A673 (cell line): ENCODE data around the gene TBC1D22A. TPM values are rescaled to one million over a fixed set of nuclear protein-coding genes. Genes with fewer than 3 reads are reported as not detected.

Experiments
- BruUV-seq: library from RNA; stranded (reverse); fragments of 400-500 nt; replicated peaks from 2 replicates; lab custom pipeline; 2021; lab: Mats Ljungman, UMichigan
- CTCF ChIA-PET: fragments of 300-600 bp; sonication (Branson Sonifier 250); formaldehyde crosslinking; loops from one replicate; lab custom pipeline; 2022; ENCODE audit warnings: antibody characterized with exemption; lab: Charles Lee
- POLR2A ChIA-PET: fragments of 300-600 bp; sonication (Branson Sonifier 250); formaldehyde crosslinking; loops from one replicate; lab custom pipeline; 2022; ENCODE audit warnings: antibody characterized with exemption; ENCODE audit not compliant: low non-redundant PET; lab: Charles Lee
- DNase-seq: peaks from one replicate; pipeline ENCODE4 v3.0.0-alpha.2; 2015; ENCODE audit warnings: low spot score
- H3K27ac ChIP-seq: fragments of 200-600 bp; sonication (generic); 2 replicates; pipeline ENCODE4 v1.5.1; 2016; ENCODE audit warnings: mixed run types, low read depth, mild to moderate bottlenecking, mixed read lengths, antibody characterized with exemption, low read length; ENCODE audit not compliant: poor library complexity, severe bottlenecking
- H3K27me3 ChIP-seq: fragments of 200-600 bp; sonication (generic); replicated peaks from 2 replicates; pipeline ENCODE4 v1.6.1; 2017; ENCODE audit warnings: mixed run types, low read depth, mild to moderate bottlenecking, mixed read lengths, antibody characterized with exemption, low read length; ENCODE audit not compliant: insufficient read depth, poor library complexity
- H3K36me3 ChIP-seq: fragments of 200-600 bp; sonication (generic); 2 replicates; pipeline ENCODE4 v1.6.1; 2016; ENCODE audit warnings: mixed run types, mild to moderate bottlenecking, mixed read lengths, antibody characterized with exemption, low read length; ENCODE audit not compliant: insufficient read depth, poor library complexity, severe bottlenecking
- H3K4me1 ChIP-seq: fragments of 200-600 bp; sonication (generic); 2 replicates; pipeline ENCODE4 v1.6.1; 2017; ENCODE audit warnings: mixed run types, mild to moderate bottlenecking, mixed read lengths, antibody characterized with exemption, low read length; ENCODE audit not compliant: insufficient read depth, poor library complexity, severe bottlenecking
- H3K4me3 ChIP-seq: fragments of 200-600 bp; sonication (generic); 2 replicates; pipeline ENCODE4 v1.5.1; 2016; ENCODE audit warnings: low read depth, mixed run types, mild to moderate bottlenecking, mixed read lengths, low read length; ENCODE audit not compliant: poor library complexity, severe bottlenecking
- H3K9me3 ChIP-seq: fragments of 200-600 bp; sonication (generic); 2 replicates; pipeline ENCODE4 v1.6.1; 2016; ENCODE audit warnings: mixed run types, low read depth, mild to moderate bottlenecking, mixed read lengths, antibody characterized with exemption, low read length; ENCODE audit not compliant: poor library complexity, severe bottlenecking
- CTCF ChIP-seq: fragments of 300-800, 200-600 bp; sonication (generic); conservative IDR thresholded peaks from 2 replicates; pipeline ENCODE4 v1.5.1; 2017; ENCODE audit warnings: low read depth, mild to moderate bottlenecking, antibody characterized with exemption, low read length, moderate library complexity, mixed read lengths
- EZH2 ChIP-seq: fragments of 200-600 bp; sonication (generic); IDR thresholded peaks from 2 replicates; pipeline ENCODE4 v1.6.1; 2017; ENCODE audit warnings: borderline replicate concordance, low read depth, mild to moderate bottlenecking, mixed read lengths, antibody characterized with exemption, low read length; ENCODE audit not compliant: poor library complexity, severe bottlenecking
- intact Hi-C: fragments of 100-400 bp; cut with micrococcal nuclease; formaldehyde crosslinking; loops from one replicate; pipeline ENCODE4 v1.10.0; 2022; ENCODE audit not compliant: unreplicated experiment
- total RNA-seq: library from RNA; stranded (reverse); gene quantifications from 2 replicates; pipeline ENCODE4 v1.2.3, GENCODE V29; 2021

The TBC1D22A gene
- total RNA-seq, 1 experiment from 2014 or later: 22.5 TPM

- BruUV-seq: no TSS peak
- POLR2A ChIA-PET: no interaction called here
- peaks cover 5% of the 10 kb centered on the region for H3K4me1 ChIP-seq
- CTCF ChIA-PET: no interaction called here
- no peaks in the 10 kb centered on the region for H3K36me3 ChIP-seq
- no peaks in the 10 kb centered on the region for H3K9me3 ChIP-seq
- no peaks in the 10 kb centered on the region for H3K27me3 ChIP-seq
- intact Hi-C loops: no loop called here
- TF ChIP-seq EZH2: no peak
- peak; percentile 57 for TF ChIP-seq CTCF
- H3K4me3 ChIP-seq: no peak overlapping the region
- H3K27ac ChIP-seq: no peak overlapping the region
- DNase-seq: peak; percentile 25
Measured at GRCh38 chr22:46845296-46846149, 83.1 kb downstream of the TBC1D22A start.

- POLR2A ChIA-PET: no interaction called here
Measured at GRCh38 chr22:46846150-46846831, 83.8 kb downstream of the TBC1D22A start.

GRCh38 chr22:46846832-46847355 lies 84.4 kb downstream of the TBC1D22A start:
- intact Hi-C loops: no loop called here
- Histone ChIP-seq H3K36me3 (no peaks in the 10 kb centered on the region), H3K9me3 (no peaks in the 10 kb centered on the region), H3K27ac (no peak overlapping the region), H3K27me3 (no peaks in the 10 kb centered on the region), H3K4me1 (peaks cover 5% of the 10 kb centered on the region), H3K4me3 (no peak overlapping the region)
- CTCF ChIA-PET: no interaction called here
- BruUV-seq: no TSS peak
- no peak for TF ChIP-seq EZH2
- TF ChIP-seq CTCF: no peak
- POLR2A ChIA-PET: no interaction called here
- no peak for DNase-seq

More at GRCh38 chr22:46846150-46846831, 83.8 kb downstream of the TBC1D22A start:
- CTCF ChIA-PET: no interaction called here
- BruUV-seq: no TSS peak
- TF ChIP-seq CTCF: no peak
- TF ChIP-seq EZH2: no peak
- Histone ChIP-seq H3K27me3 (no peaks in the 10 kb centered on the region), H3K27ac (no peak overlapping the region), H3K36me3 (no peaks in the 10 kb centered on the region), H3K4me1 (peaks cover 5% of the 10 kb centered on the region), H3K4me3 (no peak overlapping the region), H3K9me3 (no peaks in the 10 kb centered on the region)
- DNase-seq: no peak
- intact Hi-C loops: no loop called here
